Subcutaneous abdominal adipose tissue (tissue), 5 donors: Measurements from ENCODE around the gene PCBP4.

ENCODE experiments used
- H3K27ac ChIP-seq: one replicate; pipeline ENCODE4 v1.7.0; 2013; ENCODE audit warnings: low read depth, mild to moderate bottlenecking, inconsistent platforms, low read length, moderate library complexity
- H3K27me3 ChIP-seq, 5 donors: one replicate each; pipeline ENCODE4 v1.7.0; 2013; ENCODE audit warnings: low read length in 5 of 5, inconsistent platforms in 1 of 5; ENCODE audit not compliant: control insufficient read depth in 5 of 5, insufficient read depth in 4 of 5
- H3K36me3 ChIP-seq, 5 donors: one replicate each; pipeline ENCODE4 v1.7.0; 2013; ENCODE audit warnings: low read length in 5 of 5; ENCODE audit not compliant: control insufficient read depth in 5 of 5, insufficient read depth in 5 of 5
- H3K4me1 ChIP-seq, 5 donors: one replicate each; pipeline ENCODE4 v1.7.0; 2013; ENCODE audit warnings: low read length in 5 of 5, mild to moderate bottlenecking in 3 of 5, moderate library complexity in 1 of 5; ENCODE audit not compliant: control insufficient read depth in 5 of 5, insufficient read depth in 5 of 5
- H3K4me3 ChIP-seq, 5 donors: one replicate each; pipeline ENCODE4 v1.7.0; 2013; ENCODE audit warnings: low read length in 5 of 5, low read depth in 1 of 5
- H3K9ac ChIP-seq, 5 donors: one replicate each; pipeline ENCODE4 v1.7.0; 2013; ENCODE audit warnings: low read length in 5 of 5, mild to moderate bottlenecking in 4 of 5, moderate library complexity in 3 of 5
- H3K9me3 ChIP-seq, 5 donors: one replicate each; pipeline ENCODE4 v1.7.0; 2013; ENCODE audit warnings: low read length in 5 of 5; ENCODE audit not compliant: control insufficient read depth in 5 of 5
- donor health status: healthy.
- donor health status: healthy.
- donor health status: healthy.
- donor health status: healthy.
- donor health status: healthy.

The PCBP4 gene

DNA sequence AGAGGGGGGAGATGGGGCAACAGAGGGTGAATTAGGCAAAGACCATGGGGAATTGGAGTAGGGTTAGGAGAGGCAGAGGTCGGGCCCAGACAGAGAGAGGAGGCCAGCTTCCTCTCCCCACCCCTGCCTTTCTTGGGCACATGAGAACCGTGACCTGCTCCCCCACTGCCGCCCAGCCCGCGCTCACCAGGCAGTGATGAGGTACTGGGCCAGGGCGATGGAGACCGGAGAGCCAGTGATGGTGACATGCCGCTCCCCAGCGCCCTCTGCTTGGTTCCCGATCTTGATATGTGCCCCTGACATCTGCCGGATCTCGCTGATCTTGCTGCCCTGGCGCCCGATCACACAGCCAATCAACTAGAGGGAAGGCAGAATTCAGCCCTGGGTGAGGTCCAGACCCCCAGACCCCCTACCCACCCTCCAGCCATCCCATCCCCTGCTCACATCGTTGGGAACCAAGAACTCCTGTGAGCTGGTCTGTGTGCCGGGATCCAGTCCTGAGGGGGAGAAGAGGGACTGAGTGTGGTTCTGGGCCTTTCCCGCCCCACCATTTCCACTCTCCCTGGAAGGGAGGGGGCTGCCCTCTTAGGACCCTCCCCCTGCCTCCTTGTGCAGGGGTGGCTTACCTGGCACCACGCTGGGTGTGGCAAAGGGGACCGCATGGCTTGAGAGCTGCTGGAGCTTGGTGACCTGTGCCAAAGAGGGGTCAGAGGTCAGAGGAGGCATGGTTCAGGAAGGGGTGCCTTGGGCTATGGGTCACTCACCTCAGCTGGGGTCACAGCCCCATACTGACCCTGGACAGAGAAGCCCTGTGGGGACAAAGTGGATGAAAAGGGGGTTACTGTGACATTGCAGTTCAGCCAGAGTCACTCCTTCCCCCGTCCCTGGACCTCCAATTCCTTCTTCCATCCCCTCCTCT is 8.4 kb downstream of the PCBP4 start:
- Histone ChIP-seq H3K9me3 (no peaks in the 10 kb centered on the region), H3K4me1 (peaks cover 3 to 23% (median 16%) of the 10 kb centered on the region in 5 donors), H3K27ac (no peak overlapping the region), H3K36me3 (peaks cover 0 to 39% (median 23%) of the 10 kb centered on the region in 5 donors), H3K9ac (no peak overlapping the region), H3K4me3 (no peak overlapping the region), H3K27me3 (no peaks in the 10 kb centered on the region)

DNA sequence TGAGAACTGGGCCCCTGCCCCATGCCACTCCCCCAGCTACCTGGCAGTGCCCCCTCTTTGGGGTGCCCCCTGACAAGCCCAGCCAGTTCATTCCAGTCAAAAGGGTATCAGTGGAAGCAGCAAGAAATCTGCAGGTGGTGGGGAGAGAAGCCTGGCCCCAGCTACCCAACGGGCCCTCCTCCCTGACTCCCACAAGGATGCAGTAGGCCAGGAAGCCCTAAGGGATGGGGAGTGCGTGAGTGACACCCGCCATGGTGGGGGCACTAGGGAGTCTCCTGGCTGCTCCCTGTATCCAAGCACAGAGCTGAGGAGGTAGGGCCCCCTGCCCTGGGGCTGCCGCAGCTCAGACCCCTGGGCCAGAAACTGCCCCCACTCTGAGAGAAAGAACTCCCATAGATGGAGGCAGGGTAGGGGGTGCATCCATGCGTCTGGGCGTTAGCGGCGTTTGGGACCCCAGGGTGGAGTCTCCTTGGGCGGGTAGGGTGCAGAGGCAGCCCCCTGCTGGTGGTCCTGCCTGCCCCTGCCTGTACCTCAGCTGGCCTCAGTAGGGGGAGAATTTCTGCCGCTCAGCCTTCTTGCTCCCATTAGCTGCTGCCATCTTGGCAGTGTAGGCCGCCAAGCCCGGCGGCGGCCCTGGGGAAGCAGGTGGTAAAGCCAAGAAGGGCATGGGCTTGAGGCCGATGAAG is 9.6 kb downstream of the PCBP4 start:
- peaks cover 3 to 23% (median 16%) of the 10 kb centered on the region in 5 donors for H3K4me1 ChIP-seq
- no peaks in the 10 kb centered on the region for H3K9me3 ChIP-seq
- H3K9ac ChIP-seq = no peak overlapping the region
- H3K4me3 ChIP-seq = no peak overlapping the region
- no peaks in the 10 kb centered on the region for H3K27me3 ChIP-seq
- H3K36me3 ChIP-seq = peaks cover 0 to 39% (median 23%) of the 10 kb centered on the region in 5 donors
- H3K27ac ChIP-seq = no peak overlapping the region

DNA sequence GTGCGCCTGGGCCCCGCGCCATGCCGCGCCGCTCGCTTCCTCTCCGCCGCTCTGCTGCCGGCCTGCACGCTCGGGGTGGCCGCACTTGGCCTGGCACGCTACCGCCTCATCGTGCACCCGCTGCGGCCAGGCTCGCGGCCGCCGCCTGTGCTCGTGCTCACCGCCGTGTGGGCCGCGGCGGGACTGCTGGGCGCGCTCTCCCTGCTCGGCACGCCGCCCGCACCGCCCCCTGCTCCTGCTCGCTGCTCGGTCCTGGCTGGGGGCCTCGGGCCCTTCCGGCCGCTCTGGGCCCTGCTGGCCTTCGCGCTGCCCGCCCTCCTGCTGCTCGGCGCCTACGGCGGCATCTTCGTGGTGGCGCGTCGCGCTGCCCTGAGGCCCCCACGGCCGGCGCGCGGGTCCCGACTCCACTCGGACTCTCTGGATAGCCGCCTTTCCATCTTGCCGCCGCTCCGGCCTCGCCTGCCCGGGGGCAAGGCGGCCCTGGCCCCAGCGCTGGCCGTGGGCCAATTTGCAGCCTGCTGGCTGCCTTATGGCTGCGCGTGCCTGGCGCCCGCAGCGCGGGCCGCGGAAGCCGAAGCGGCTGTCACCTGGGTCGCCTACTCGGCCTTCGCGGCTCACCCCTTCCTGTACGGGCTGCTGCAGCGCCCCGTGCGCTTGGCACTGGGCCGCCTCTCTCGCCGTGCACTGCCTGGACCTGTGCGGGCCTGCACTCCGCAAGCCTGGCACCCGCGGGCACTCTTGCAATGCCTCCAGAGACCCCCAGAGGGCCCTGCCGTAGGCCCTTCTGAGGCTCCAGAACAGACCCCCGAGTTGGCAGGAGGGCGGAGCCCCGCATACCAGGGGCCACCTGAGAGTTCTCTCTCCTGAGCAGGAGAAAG is 11.1 kb downstream of the PCBP4 start:
- Histone ChIP-seq H3K9ac (peak overlapping the region in 3 of 5 donors; percentile 21 to 53 (median 23)), H3K4me1 (peaks cover 3 to 17% (median 15%) of the 10 kb centered on the region in 5 donors), H3K4me3 (peak overlapping the region in 4 of 5 donors; percentile 39 to 57 (median 48)), H3K27me3 (no peaks in the 10 kb centered on the region), H3K36me3 (peaks cover 0 to 37% (median 23%) of the 10 kb centered on the region in 5 donors), H3K27ac (no peak overlapping the region), H3K9me3 (no peaks in the 10 kb centered on the region)

DNA sequence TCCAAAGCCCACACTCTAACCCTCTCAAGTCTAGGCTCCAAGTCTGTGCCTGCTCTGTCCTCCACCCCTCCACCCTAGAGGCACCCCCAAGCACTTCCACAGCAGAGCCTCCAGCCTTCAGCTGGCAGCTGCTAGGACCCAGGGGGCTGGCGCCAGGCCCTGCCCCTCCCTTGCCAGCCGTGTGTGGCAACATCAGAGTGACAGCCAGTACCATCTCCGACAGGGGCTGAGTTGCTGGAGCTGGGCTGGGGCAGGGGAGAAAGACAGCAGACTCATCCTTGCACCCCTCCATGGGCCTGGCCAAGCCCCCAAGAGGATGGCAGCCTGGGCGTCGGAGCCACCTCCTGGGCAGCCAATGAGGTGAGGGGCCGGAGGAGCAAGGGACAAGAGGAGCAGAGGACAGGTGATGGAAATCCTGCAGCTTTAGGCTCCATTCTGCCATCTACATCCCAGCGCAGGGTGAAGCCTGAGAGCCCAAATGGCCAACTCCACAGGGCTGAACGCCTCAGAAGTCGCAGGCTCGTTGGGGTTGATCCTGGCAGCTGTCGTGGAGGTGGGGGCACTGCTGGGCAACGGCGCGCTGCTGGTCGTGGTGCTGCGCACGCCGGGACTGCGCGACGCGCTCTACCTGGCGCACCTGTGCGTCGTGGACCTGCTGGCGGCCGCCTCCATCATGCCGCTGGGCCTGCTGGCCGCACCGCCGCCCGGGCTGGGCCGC is 11.9 kb downstream of the PCBP4 start, which contains the start of gene GPR62:
GPR62 (plus strand) TSS at position 207 of the 718 bp plus-strand sequence; CDS start at position 479, 272 bp downstream.
- H3K27me3 ChIP-seq = no peaks in the 10 kb centered on the region
- no peak within 1 kb of the TSS for H3K27ac ChIP-seq
- H3K4me1 ChIP-seq = peaks cover 3 to 17% (median 15%) of the 10 kb centered on the region in 5 donors
- H3K36me3 ChIP-seq = peaks cover 0 to 29% (median 20%) of the 10 kb centered on the region in 5 donors
- no peaks in the 10 kb centered on the region for H3K9me3 ChIP-seq
- peak within 1 kb of the TSS in 4 of 5 donors; percentile 39 to 57 (median 48) for H3K4me3 ChIP-seq
- peak within 1 kb of the TSS in 3 of 5 donors; percentile 21 to 53 (median 23) for H3K9ac ChIP-seq

DNA sequence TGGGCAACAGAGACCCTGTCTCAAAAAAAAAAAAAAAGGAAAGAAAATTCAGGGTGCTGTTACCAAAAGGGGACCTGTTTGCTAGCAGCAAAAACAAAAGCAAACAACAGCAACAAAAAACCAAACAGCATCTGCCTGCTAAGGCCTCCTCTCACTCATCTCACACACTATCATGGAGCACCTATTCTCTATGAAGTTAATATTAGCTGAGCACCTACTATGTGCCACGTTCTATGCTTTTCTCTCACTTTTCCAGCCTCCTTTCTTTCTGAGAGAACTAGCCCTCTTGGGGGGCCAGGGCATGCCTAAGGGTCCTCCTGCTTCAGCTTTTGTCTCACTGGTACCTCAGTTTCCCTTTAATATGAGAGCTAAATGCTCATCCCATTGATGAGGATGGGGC is 12.5 kb downstream of the PCBP4 start:
- Histone ChIP-seq H3K27me3 (no peaks in the 10 kb centered on the region), H3K4me3 (no peak overlapping the region), H3K36me3 (peaks cover 0 to 24% (median 13%) of the 10 kb centered on the region in 5 donors), H3K9me3 (no peaks in the 10 kb centered on the region), H3K9ac (no peak overlapping the region), H3K27ac (no peak overlapping the region), H3K4me1 (peaks cover 3 to 17% (median 15%) of the 10 kb centered on the region in 5 donors)

DNA sequence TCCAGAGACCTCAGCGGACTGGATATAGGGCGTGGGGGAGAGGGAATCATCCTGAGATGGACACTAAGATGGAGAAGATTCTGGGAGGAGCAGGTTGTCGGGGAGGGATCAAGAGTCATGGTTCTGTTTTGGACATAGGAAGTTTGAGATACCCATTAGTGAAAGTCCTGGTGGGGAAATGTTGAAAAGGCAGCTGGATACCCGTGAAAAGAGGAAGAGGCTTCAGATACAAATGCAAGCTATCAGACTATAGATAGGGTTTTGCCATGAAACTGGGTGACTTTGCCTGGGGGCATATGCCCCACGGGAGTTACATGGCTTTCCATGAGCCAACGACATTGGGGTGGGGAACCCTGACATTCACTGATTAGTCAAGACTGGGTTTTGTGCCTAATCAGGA is 13.1 kb downstream of the PCBP4 start:
- Histone ChIP-seq H3K27me3 (no peaks in the 10 kb centered on the region), H3K4me1 (peaks cover 3 to 17% (median 15%) of the 10 kb centered on the region in 5 donors), H3K36me3 (peaks cover 0 to 24% (median 12%) of the 10 kb centered on the region in 5 donors), H3K9ac (no peak overlapping the region), H3K9me3 (no peaks in the 10 kb centered on the region), H3K4me3 (no peak overlapping the region), H3K27ac (no peak overlapping the region)

DNA sequence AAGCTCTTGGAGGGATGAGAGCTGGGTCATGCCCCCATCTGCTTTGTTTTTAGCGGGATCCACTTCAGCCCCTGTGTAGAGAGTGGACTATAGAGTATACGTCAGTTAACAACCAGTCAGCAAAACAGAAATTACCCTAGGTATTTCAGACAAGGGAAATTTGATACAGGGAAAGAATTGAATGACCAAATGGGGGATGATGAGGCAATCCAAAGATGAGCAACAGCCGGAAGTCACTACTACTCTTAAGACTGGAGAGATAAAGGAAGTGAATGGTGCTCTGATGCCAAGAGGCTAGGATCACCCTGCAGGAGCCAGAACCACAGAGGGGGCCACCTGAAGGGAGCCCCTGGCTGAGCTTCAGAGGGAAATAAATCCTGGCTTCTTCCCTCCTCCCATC is 13.8 kb downstream of the PCBP4 start:
- H3K27ac ChIP-seq = no peak overlapping the region
- H3K4me3 ChIP-seq = no peak overlapping the region
- H3K27me3 ChIP-seq = no peaks in the 10 kb centered on the region
- peaks cover 0 to 24% (median 10%) of the 10 kb centered on the region in 5 donors for H3K36me3 ChIP-seq
- no peaks in the 10 kb centered on the region for H3K9me3 ChIP-seq
- no peak overlapping the region for H3K9ac ChIP-seq
- peaks cover 3 to 17% (median 15%) of the 10 kb centered on the region in 5 donors for H3K4me1 ChIP-seq

DNA sequence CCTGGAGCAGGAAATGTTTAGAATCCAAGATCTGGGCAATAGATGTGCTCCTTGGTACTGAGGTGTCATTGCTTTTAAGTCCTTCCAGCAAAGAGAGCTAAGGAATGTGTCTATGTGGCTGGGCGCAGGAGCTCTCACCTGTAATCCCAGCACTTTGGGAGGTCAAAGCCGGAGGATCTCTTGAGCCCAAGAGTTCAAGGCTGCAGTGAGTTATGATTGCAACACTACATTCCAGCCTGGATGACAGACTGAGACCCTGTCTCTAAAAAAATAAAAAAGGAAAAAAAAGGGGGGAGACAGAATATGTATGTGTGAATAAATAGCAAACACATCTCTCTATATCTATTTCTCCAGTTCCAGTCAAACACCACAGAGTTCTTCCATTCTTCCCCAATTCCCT is 16.4 kb downstream of the PCBP4 start:
- Histone ChIP-seq H3K4me1 (peaks cover 0 to 8% (median 7%) of the 10 kb centered on the region in 5 donors), H3K9ac (no peak overlapping the region), H3K27me3 (no peaks in the 10 kb centered on the region), H3K27ac (no peak overlapping the region), H3K36me3 (peaks cover 0 to 37% (median 21%) of the 10 kb centered on the region in 5 donors), H3K4me3 (no peak overlapping the region), H3K9me3 (no peaks in the 10 kb centered on the region)

DNA sequence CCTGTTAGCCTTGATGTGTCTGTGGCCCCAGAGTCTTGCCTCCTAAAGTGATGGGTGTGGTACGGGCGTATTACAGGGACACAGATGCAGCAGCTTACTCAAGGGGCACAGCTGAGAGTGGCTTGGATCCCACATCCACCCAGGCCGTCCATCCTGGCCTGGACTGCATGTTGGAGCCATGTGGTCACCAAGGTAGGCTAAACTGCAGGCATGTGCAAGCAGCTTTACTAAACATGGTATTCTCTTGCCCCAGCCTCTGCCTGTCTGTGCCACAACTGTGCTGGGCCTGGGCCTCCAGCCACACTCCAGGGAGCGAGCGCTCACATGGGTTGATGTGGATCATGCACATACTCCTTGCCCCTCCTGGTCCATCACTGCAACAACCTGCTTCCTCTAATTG is 18.1 kb downstream of the PCBP4 start:
- H3K36me3 ChIP-seq = peaks cover 0 to 51% (median 30%) of the 10 kb centered on the region in 5 donors
- H3K9me3 ChIP-seq = no peaks in the 10 kb centered on the region
- H3K27ac ChIP-seq = no peak overlapping the region
- H3K27me3 ChIP-seq = no peaks in the 10 kb centered on the region
- H3K4me1 ChIP-seq = no peaks in the 10 kb centered on the region
- no peak overlapping the region for H3K9ac ChIP-seq
- no peak overlapping the region for H3K4me3 ChIP-seq
